NT2/D1 (cell line): ENCODE results near the gene PARD3.

Experiments
- DNase-seq: peaks from one replicate; pipeline ENCODE4 v3.0.0-alpha.2; 2011; ENCODE audit warnings: low read depth, low spot score
- H3K27me3 ChIP-seq: 2 replicates; pipeline ENCODE4 v1.6.0; 2011; ENCODE audit warnings: mild to moderate bottlenecking; ENCODE audit not compliant: insufficient read length, insufficient read depth
- H3K36me3 ChIP-seq: 2 replicates; pipeline ENCODE4 v1.6.1; 2011; ENCODE audit warnings: mild to moderate bottlenecking, low read length, mixed read lengths; ENCODE audit not compliant: insufficient read depth, insufficient read length
- H3K4me1 ChIP-seq: 2 replicates; pipeline ENCODE4 v1.5.1; 2011; ENCODE audit not compliant: insufficient read depth, insufficient read length
- H3K4me3 ChIP-seq: 2 replicates; pipeline ENCODE4 v1.5.1; 2011; ENCODE audit warnings: low read depth; ENCODE audit not compliant: insufficient read length
- H3K9ac ChIP-seq: 2 replicates; pipeline ENCODE4 v1.6.0; 2011; ENCODE audit warnings: low read depth; ENCODE audit not compliant: insufficient read length
- H3K9me3 ChIP-seq: 2 replicates; pipeline ENCODE4 v1.5.1; 2011; ENCODE audit warnings: mild to moderate bottlenecking, low read length; ENCODE audit not compliant: insufficient read depth
- SUZ12 ChIP-seq: IDR thresholded peaks from 2 replicates; pipeline ENCODE4 v1.6.1; 2011; ENCODE audit not compliant: insufficient read length, insufficient read depth; ENCODE audit errors: extremely low read depth
- YY1 ChIP-seq: IDR thresholded peaks from 2 replicates; pipeline ENCODE4 v1.6.1; 2011; ENCODE audit not compliant: insufficient read length, insufficient read depth
- ZNF274 ChIP-seq: IDR thresholded peaks from 2 replicates; pipeline ENCODE4 v1.6.1; 2011; ENCODE audit warnings: mild to moderate bottlenecking, low read depth, low read length

PARD3 gene

GRCh38 chr10:34124522-34125035, 690.5 kb downstream of the PARD3 start:
- Histone ChIP-seq H3K4me1 (no peaks in the 10 kb centered on the region), H3K9ac (no peak overlapping the region), H3K9me3 (no peaks in the 10 kb centered on the region), H3K4me3 (no peak overlapping the region), H3K27me3 (no peaks in the 10 kb centered on the region), H3K36me3 (no peaks in the 10 kb centered on the region)
- no peak for TF ChIP-seq SUZ12
- no peak for TF ChIP-seq ZNF274
- TF ChIP-seq YY1: no peak
- DNase-seq: no peak

- no peak overlapping the region for H3K4me3 ChIP-seq
- no peaks in the 10 kb centered on the region for H3K9me3 ChIP-seq
- no peaks in the 10 kb centered on the region for H3K27me3 ChIP-seq
- H3K9ac ChIP-seq: no peak overlapping the region
- TF ChIP-seq ZNF274 (no peak), YY1 (no peak), SUZ12 (no peak)
- H3K36me3 ChIP-seq: no peaks in the 10 kb centered on the region
- no peak for DNase-seq
- no peaks in the 10 kb centered on the region for H3K4me1 ChIP-seq
These were observed 693.1 kb downstream of the PARD3 start for GRCh38 chr10:34121781-34122622.

GRCh38 chr10:34121125-34121753, 693.9 kb downstream of the PARD3 start:
- TF ChIP-seq SUZ12 (no peak), YY1 (no peak), ZNF274 (no peak)
- no peak for DNase-seq
- no peaks in the 10 kb centered on the region for H3K4me1 ChIP-seq
- no peaks in the 10 kb centered on the region for H3K27me3 ChIP-seq
- no peaks in the 10 kb centered on the region for H3K36me3 ChIP-seq
- no peak overlapping the region for H3K4me3 ChIP-seq
- H3K9ac ChIP-seq: no peak overlapping the region
- no peaks in the 10 kb centered on the region for H3K9me3 ChIP-seq

- H3K4me3 ChIP-seq: no peak overlapping the region
- no peaks in the 10 kb centered on the region for H3K9me3 ChIP-seq
- no peaks in the 10 kb centered on the region for H3K36me3 ChIP-seq
- TF ChIP-seq YY1: no peak
- TF ChIP-seq ZNF274: no peak
- no peak for TF ChIP-seq SUZ12
- no peak for DNase-seq
- no peak overlapping the region for H3K9ac ChIP-seq
- no peaks in the 10 kb centered on the region for H3K27me3 ChIP-seq
- H3K4me1 ChIP-seq: no peaks in the 10 kb centered on the region
These were observed 695.6 kb downstream of the PARD3 start for GRCh38 chr10:34119456-34119855.

GRCh38 chr10:34116681-34117271, 698.3 kb downstream of the PARD3 start:
- H3K9ac ChIP-seq: no peak overlapping the region
- no peak overlapping the region for H3K4me3 ChIP-seq
- no peaks in the 10 kb centered on the region for H3K36me3 ChIP-seq
- no peaks in the 10 kb centered on the region for H3K27me3 ChIP-seq
- no peak for DNase-seq
- H3K9me3 ChIP-seq: no peaks in the 10 kb centered on the region
- no peak for TF ChIP-seq ZNF274
- TF ChIP-seq SUZ12: no peak
- no peak for TF ChIP-seq YY1
- no peaks in the 10 kb centered on the region for H3K4me1 ChIP-seq

- H3K4me1 ChIP-seq: no peaks in the 10 kb centered on the region
- H3K4me3 ChIP-seq: no peak overlapping the region
- TF ChIP-seq ZNF274: no peak
- no peak for TF ChIP-seq SUZ12
- no peak for TF ChIP-seq YY1
- no peaks in the 10 kb centered on the region for H3K9me3 ChIP-seq
- H3K27me3 ChIP-seq: no peaks in the 10 kb centered on the region
- H3K9ac ChIP-seq: no peak overlapping the region
- DNase-seq: no peak
- no peaks in the 10 kb centered on the region for H3K36me3 ChIP-seq
These were observed 698.9 kb downstream of the PARD3 start for GRCh38 chr10:34116220-34116641.

- Histone ChIP-seq H3K36me3 (peaks cover 5% of the 10 kb centered on the region), H3K4me1 (no peaks in the 10 kb centered on the region), H3K9ac (no peak overlapping the region), H3K27me3 (no peaks in the 10 kb centered on the region), H3K4me3 (no peak overlapping the region), H3K9me3 (no peaks in the 10 kb centered on the region)
- no peak for TF ChIP-seq YY1
- TF ChIP-seq SUZ12: no peak
- TF ChIP-seq ZNF274: no peak
- DNase-seq: no peak
These were observed 700.2 kb downstream of the PARD3 start for GRCh38 chr10:34114914-34115313.
